Measurements from ENCODE around the gene JMY.

Gene JMY

GRCh38 chr5:79235634-79236361, at the start of gene JMY:
Gene JMY (plus strand): TSS chr5:79236131. CDS start chr5:79236651, 520 bp downstream.
- CTCF ChIA-PET: interaction anchor here (1.0 to 2.8 kb wide), 5 partner anchors 10 to 212 kb away, joined by 3 to 14 read pairs (median 6); no protein-coding TSS in a partner anchor
- POLR2A ChIA-PET: interaction anchor here (0.5 kb wide), 1 partner anchor 18 kb away, joined by 3 read pairs; no protein-coding TSS in a partner anchor
- peak within 1 kb of the TSS; percentile 79 for H3K4me3 ChIP-seq (ENCODE audit: low read depth, low read length)
- TF ChIP-seq CTCF (IDR thresholded peaks at IDR 0.05; ENCODE audit: insufficient read depth, low read length, missing control alignments): peak; percentile 32
- no peak for DNase-seq (ENCODE audit: low read depth, low spot score)

GRCh38 chr5:79186455-79186854, 49.5 kb upstream of the JMY start:
- DNase-seq (ENCODE audit: low read depth, low spot score): no peak
- no peak overlapping the region for H3K4me3 ChIP-seq (ENCODE audit: low read depth, low read length)
- ChIA-PET POLR2A (no interaction called here), CTCF (no interaction called here)
- TF ChIP-seq CTCF (IDR thresholded peaks at IDR 0.05; ENCODE audit: insufficient read depth, low read length, missing control alignments): no peak

- no peak for DNase-seq (ENCODE audit: low read depth, low spot score)
- ChIA-PET POLR2A (interaction anchor here (0.6 kb wide), 1 partner anchor 221 kb away, joined by 3 read pairs; no protein-coding TSS in a partner anchor), CTCF (interaction anchor here (1.5 to 1.7 kb wide), 2 partner anchors 11 to 56 kb away, joined by 4 to 6 read pairs; no protein-coding TSS in a partner anchor)
- no peak overlapping the region for H3K4me3 ChIP-seq (ENCODE audit: low read depth, low read length)
- TF ChIP-seq CTCF (IDR thresholded peaks at IDR 0.05; ENCODE audit: insufficient read depth, low read length, missing control alignments): no peak
Measured at GRCh38 chr5:79189439-79190234, 46.3 kb upstream of the JMY start.

GRCh38 chr5:79190235-79190529, 45.7 kb upstream of the JMY start:
- no peak for DNase-seq (ENCODE audit: low read depth, low spot score)
- H3K4me3 ChIP-seq (ENCODE audit: low read depth, low read length): no peak overlapping the region
- ChIA-PET POLR2A (no interaction called here), CTCF (no interaction called here)
- no peak for TF ChIP-seq CTCF (IDR thresholded peaks at IDR 0.05; ENCODE audit: insufficient read depth, low read length, missing control alignments)

- no peak for DNase-seq (ENCODE audit: low read depth, low spot score)
- no peak overlapping the region for H3K4me3 ChIP-seq (ENCODE audit: low read depth, low read length)
- no peak for TF ChIP-seq CTCF (IDR thresholded peaks at IDR 0.05; ENCODE audit: insufficient read depth, low read length, missing control alignments)
- ChIA-PET POLR2A (no interaction called here), CTCF (interaction anchor here (1.0 to 1.1 kb wide), 2 partner anchors 9 to 14 kb away, joined by 3 to 6 read pairs; no protein-coding TSS in a partner anchor)
Measured at GRCh38 chr5:79191457-79191856, 44.5 kb upstream of the JMY start.

GRCh38 chr5:79193643-79194042, 42.3 kb upstream of the JMY start:
- no peak overlapping the region for H3K4me3 ChIP-seq (ENCODE audit: low read depth, low read length)
- ChIA-PET POLR2A (no interaction called here), CTCF (no interaction called here)
- no peak for DNase-seq (ENCODE audit: low read depth, low spot score)
- TF ChIP-seq CTCF (IDR thresholded peaks at IDR 0.05; ENCODE audit: insufficient read depth, low read length, missing control alignments): no peak

Measured in AG04449 (cell line).